ENCODE data around the gene NUDT22. TPM values are rescaled to one million over a fixed set of nuclear protein-coding genes. Genes with fewer than 3 reads are reported as not detected.

Gene NUDT22
- polyA plus RNA-seq, 6 donors from 2014 or later, result 43.6 to 96.6 (median 62.6) TPM

DNA sequence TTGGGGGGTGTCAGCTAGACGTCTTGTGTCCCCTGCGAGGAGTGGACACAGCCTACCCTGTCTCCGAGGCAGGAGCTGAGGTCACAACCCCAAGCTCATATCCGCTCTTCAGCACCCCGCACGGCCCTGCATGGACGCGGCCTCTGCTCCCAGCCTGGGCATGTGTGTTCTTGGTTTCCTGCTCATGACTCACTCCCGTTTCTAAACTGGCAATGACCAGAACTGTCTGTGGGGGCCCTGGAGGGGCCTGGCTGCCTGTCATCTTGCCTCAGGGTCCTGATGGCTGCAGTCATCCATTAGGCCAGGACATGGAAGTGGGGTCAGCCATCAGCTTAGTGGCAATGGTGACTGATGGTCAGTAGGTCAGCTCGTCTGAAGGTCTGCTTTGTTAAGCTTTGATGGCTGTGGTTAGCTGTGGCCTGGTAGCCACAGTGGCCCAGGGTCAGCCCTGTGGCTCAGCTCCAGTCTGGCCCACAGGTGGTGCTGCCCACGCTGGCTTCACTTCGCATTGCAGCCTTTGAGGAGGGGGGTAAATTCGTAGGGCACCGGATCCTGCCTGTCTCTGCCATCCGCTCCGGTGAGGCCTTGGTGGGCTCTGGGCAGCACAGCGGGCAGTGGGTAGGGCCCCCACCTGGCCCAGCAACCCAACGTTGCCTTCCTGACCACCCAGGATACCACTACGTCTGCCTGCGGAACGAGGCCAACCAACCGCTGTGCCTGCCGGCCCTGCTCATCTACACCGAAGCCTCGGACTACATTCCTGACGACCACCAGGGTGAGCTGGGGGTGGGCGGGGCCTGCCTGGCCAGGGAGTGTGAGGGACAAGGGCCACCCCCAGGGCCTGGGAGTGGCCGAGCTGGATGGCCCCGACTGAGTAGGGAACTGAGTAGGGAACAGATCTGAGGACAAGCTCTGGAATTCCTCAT is 37.2 kb downstream of the NUDT22 start:
- Mint-ChIP-seq H3K4me3 (no peak overlapping the region), H3K9me3 (no peaks in the 10 kb centered on the region), H3K27ac (peak overlapping the region in 1 of 6 donors; percentile 41), H3K4me1 (peaks cover 6 to 12% (median 7%) of the 10 kb centered on the region in 3 donors), H3K36me3 (peaks cover 0 to 7% of the 10 kb centered on the region in 2 donors), H3K27me3 (no peaks in the 10 kb centered on the region)
- DNase-seq, result no peak
- no peak for ATAC-seq (ENCODE audit: low read depth in 2 of 2)

DNA sequence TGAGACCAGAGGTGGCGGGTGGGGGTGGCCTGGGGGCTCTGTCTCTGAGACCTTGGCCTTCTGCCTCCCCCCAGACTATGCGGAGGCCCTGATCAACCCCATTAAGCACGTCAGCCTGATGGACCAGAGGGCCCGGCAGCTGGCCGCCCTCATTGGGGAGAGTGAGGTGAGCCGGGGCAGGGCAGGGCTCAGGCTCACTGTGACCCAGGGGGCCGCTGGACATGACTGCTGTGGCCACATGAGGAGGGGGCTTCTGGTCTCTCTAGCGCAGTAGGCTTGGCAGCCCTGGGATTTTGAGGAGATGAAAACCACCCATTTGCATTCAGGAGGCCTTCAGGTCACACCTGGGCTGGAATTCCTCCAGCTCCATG is 37.9 kb downstream of the NUDT22 start:
- no peaks in the 10 kb centered on the region for H3K9me3 Mint-ChIP-seq
- no peak overlapping the region for H3K4me3 Mint-ChIP-seq
- H3K27ac Mint-ChIP-seq, result no peak overlapping the region
- peaks cover 0 to 7% of the 10 kb centered on the region in 2 donors for H3K36me3 Mint-ChIP-seq
- peaks cover 13 to 19% (median 13%) of the 10 kb centered on the region in 3 donors for H3K4me1 Mint-ChIP-seq
- H3K27me3 Mint-ChIP-seq, result no peaks in the 10 kb centered on the region
- DNase-seq, result no peak
- ATAC-seq (ENCODE audit: low read depth in 2 of 2), result no peak

DNA sequence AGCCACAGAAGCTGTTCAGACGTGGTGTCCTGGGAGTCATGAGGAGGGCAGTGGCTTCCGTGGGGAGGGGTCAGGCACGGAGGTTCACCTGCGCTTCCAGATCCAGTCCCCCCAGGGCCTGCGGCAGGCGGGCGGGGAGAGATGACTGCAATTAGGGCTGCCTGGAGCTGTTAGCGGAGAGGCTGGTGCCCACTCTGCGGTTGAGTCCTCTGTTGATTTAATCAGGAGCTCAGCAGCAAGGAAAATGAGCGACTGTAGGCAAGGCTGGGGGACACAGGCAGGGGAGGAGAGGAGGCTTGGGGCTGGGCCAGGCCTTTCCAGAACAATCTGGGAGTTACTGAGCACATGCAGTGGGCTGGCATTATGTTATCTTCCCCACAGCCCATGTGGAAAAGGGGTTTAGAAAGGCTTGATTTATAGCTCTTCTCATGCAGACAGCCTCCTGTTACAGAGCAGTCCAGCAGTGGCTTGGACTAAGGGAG is 38.3 kb downstream of the NUDT22 start:
- ATAC-seq (ENCODE audit: low read depth in 2 of 2), result no peak
- Mint-ChIP-seq H3K27me3 (no peaks in the 10 kb centered on the region), H3K27ac (peak overlapping the region in 1 of 6 donors; percentile 59), H3K4me1 (peaks cover 15 to 23% (median 17%) of the 10 kb centered on the region in 3 donors), H3K4me3 (no peak overlapping the region), H3K9me3 (no peaks in the 10 kb centered on the region), H3K36me3 (peaks cover 0 to 5% of the 10 kb centered on the region in 2 donors)
- no peak for DNase-seq

DNA sequence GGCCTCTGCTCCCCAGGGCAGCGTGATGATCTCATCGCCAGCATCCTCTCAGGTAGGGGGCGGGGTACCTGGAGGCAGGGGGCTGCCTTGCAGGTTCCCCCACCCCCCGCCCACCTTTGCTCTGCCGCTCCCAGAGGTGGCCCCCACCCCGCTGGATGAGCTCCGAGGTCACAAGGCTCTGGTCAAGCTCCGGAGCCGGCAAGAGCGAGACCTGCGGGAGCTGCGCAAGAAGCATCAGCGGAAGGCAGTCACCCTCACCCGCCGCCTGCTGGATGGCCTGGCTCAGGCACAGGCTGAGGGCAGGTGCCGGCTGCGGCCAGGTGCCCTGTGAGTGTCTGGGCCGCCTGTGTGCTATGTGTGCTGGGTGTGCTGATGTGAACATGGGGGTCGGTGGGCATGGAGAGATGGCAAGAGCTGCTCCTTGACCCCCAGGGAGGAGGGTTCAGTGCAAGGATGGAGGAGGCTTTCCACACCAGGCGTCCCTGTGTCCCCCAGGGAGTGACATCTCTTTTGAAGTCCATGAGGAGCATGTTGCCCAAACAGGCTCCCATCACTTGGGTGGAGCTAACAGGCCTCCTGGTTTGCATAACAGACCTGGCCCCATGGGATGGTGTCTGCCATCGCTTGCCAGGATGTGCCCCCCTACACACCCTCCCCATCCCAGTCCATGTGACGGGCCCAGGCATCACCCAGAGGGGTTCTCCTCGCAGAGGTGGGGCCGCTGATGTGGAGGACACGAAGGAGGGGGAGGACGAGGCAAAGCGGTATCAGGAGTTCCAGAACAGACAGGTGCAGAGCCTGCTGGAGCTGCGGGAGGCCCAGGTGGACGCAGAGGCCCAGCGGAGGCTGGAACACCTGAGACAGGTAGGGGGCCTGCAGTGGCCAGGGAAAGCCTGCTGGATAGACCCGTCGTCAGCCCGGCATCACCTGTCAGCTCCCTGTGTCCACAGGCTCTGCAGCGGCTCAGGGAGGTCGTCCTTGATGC is 39.4 kb downstream of the NUDT22 start:
- DNase-seq (no peak), ATAC-seq (ENCODE audit: low read depth in 2 of 2) (no peak)
- H3K27ac Mint-ChIP-seq, result peak overlapping the region in 1 of 6 donors; percentile 36
- H3K9me3 Mint-ChIP-seq, result no peaks in the 10 kb centered on the region
- peaks cover 19 to 28% (median 22%) of the 10 kb centered on the region in 3 donors for H3K4me1 Mint-ChIP-seq
- H3K27me3 Mint-ChIP-seq, result no peaks in the 10 kb centered on the region
- H3K36me3 Mint-ChIP-seq, result no peaks in the 10 kb centered on the region
- H3K4me3 Mint-ChIP-seq, result peak overlapping the region in 1 of 8 donors; percentile 68

DNA sequence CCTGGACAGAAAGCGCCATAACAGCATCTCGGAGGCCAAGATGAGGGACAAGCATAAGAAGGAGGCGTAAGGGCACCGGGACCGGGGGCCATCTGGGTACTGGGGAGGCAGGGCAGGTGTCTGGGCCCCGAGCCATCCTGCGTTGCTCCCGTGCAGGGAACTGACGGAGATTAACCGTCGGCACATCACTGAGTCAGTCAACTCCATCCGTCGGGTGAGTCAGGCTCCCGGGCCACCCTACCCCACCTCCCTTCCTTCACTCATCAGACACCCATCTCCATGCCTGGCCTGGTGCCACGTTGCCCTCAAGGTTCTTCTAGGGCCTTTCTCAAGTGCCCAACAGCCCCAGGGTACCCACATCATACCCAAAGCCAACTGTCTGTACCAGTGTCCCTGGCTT is 40.3 kb downstream of the NUDT22 start:
- Mint-ChIP-seq H3K27me3 (no peaks in the 10 kb centered on the region), H3K9me3 (no peaks in the 10 kb centered on the region), H3K36me3 (no peaks in the 10 kb centered on the region), H3K4me1 (peaks cover 19 to 29% (median 22%) of the 10 kb centered on the region in 3 donors), H3K27ac (peak overlapping the region in 1 of 6 donors; percentile 22), H3K4me3 (peak overlapping the region in 1 of 8 donors; percentile 68)
- no peak for ATAC-seq (ENCODE audit: low read depth in 2 of 2)
- DNase-seq, result no peak

DNA sequence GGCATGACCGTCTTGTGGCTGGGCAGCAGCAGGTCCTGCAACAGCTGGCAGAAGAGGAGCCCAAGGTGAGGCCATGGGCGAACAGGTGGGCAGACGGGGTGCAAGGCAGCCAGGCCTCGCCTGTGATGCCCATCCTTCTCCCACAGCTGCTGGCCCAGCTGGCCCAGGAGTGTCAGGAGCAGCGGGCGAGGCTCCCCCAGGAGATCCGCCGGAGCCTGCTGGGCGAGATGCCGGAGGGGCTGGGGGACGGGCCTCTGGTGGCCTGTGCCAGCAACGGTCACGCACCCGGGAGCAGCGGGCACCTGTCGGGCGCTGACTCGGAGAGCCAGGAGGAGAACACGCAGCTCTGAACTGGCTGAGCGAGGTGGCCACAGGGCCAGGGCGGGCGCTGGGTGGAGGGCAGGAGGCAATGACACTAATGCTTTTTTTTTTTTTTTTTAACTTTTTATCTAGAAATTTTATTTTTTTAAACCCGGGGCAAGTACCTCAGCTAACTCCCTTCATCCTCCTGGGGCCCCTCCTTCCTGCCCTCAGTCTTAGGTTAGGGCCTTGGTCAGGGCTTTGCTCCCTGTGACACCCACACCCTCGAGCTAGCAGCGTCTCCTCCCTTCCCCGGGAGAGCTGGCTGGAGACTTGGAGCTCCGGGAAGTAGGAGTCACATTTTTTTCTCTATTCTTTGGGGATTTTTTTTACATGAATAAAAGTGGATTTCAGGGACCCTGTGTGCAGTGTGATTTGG is 41.3 kb downstream of the NUDT22 start:
- Mint-ChIP-seq H3K27me3 (no peaks in the 10 kb centered on the region), H3K4me1 (peaks cover 22 to 36% (median 24%) of the 10 kb centered on the region in 3 donors), H3K9me3 (no peaks in the 10 kb centered on the region), H3K36me3 (no peaks in the 10 kb centered on the region), H3K4me3 (peak overlapping the region in 6 of 8 donors; percentile 39 to 97 (median 66)), H3K27ac (peak overlapping the region in 1 of 6 donors; percentile 95)
- ATAC-seq (ENCODE audit: low read depth in 2 of 2) (no peak), DNase-seq (no peak)

DNA sequence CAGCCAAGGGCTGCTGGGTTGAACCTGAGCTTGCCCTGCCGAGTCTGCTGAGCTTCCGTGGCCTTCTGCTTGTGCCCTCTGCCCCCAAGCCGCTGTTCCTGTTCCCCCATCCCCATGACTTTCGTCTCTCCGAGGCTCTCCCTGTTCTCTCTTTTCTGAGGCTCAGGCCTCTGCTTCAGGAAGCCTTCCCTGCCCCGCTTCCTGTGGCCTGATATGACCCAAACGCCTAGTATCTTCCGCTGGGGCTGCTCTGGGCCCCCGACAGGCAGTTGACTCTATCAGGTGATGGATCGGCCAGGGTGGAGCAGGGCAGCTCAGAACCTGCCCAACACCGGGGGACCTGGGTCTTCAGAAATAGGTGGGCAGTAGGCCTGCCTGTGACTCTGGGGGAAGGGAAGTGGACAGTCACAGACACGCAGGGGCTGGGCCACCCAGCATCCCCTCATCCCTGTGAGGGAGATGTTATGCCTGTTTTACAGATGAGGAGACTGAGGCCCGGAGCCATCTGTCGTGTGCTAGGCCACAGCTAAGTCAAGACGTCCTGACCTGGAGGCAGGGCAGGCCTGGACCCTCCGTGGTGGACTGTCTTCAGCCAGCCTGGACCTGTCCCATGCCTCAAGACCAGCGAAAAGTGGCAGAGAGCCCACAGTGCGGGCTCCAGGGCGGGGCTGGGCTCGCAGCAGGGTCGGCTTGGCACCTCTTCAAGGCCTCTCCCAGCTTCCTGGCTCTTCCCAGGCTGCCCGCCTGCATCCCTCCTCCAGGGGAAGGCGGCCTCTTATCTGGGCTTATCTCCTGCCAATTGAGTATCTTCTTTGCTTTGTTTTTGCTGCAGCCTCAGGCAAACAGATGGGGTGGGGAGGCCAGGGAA is 42.2 kb downstream of the NUDT22 start:
- Mint-ChIP-seq H3K4me3 (peak overlapping the region; percentile 94 to 98 (median 98)), H3K27me3 (no peaks in the 10 kb centered on the region), H3K27ac (peak overlapping the region; percentile 57 to 99 (median 96)), H3K36me3 (no peaks in the 10 kb centered on the region), H3K4me1 (peaks cover 18 to 36% (median 24%) of the 10 kb centered on the region in 3 donors), H3K9me3 (no peaks in the 10 kb centered on the region)
- no peak for ATAC-seq (ENCODE audit: low read depth in 2 of 2)
- DNase-seq, result no peak

DNA sequence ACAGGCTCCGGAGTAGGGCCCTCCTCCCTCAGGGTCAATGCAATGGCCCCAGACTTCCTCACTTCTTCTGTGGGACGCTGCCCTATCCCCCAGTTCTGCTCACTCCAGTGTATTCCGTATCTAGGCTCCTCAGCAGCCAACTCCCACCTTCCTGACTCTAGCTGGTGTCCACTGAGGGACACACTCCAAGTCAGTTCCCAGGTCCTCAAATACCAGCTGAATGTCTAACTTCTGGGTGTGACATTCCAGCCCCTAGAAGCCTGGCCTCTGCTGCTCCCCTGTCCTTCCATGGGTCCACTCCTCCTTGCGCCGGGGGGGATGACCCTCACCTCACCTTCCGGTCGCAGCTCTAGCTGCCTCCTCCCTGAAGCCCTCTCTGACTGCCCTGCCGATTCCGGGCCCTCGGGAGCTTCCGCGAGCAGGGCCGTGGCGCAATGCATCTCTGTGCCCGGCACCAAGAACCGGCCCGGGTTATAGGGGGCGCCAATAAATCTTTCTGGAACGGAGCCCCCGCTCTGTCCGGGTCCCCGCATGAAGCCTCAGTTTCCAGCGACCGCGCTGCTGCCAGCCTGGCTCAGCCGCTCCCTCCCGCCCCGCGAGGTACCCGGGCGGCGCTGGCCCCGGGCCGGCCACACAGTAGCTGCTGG is 42.9 kb downstream of the NUDT22 start:
- Mint-ChIP-seq H3K27me3 (no peaks in the 10 kb centered on the region), H3K4me3 (peak overlapping the region; percentile 94 to 98 (median 98)), H3K9me3 (no peaks in the 10 kb centered on the region), H3K4me1 (peaks cover 18 to 36% (median 24%) of the 10 kb centered on the region in 3 donors), H3K27ac (peak overlapping the region in 5 of 6 donors; percentile 57 to 99 (median 96)), H3K36me3 (no peaks in the 10 kb centered on the region)
- ATAC-seq (ENCODE audit: low read depth in 2 of 2) (peak in 1 of 2 donors; percentile 3), DNase-seq (no peak)

DNA sequence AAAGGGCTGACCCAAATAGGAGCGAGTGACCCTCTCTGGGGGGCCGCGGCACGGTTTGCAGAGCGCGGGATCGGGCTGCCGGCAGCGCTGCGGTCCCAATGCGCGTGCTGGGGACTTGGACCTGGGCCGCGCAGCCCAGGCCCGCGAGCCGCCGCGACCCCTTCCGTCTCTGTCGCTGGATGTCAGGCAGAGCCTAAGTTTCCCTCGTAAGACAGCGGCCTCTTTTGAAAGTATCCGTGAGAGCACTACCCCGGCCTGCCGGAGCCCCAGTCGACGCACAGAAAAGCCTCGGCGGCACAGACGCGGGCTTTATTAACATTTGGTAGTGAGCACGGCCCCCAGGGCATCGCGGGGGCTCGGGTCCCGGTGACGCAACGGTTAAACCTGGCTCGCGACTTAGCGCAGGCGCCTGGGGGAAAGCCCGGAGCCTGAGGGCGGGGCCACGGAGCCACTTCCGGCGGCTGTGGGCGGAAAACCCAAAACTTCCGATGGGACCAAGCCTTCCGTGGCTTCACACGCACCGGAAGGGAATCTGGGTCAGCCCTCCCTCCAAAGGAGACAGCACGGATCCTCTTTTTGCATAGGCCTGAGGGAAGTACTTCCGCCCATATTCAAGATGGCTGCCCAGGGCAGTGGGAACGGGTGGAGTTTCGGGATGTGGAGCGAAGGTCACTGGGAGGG is 43.6 kb downstream of the NUDT22 start:
- peak; percentile 68 to 70 for ATAC-seq (ENCODE audit: low read depth in 2 of 2)
- peak; percentile 97 for DNase-seq
- Mint-ChIP-seq H3K4me3 (peak overlapping the region; percentile 94 to 98 (median 98)), H3K4me1 (peaks cover 18 to 36% (median 24%) of the 10 kb centered on the region in 3 donors), H3K27ac (peak overlapping the region; percentile 95 to 99 (median 98)), H3K36me3 (no peaks in the 10 kb centered on the region), H3K27me3 (no peaks in the 10 kb centered on the region), H3K9me3 (no peaks in the 10 kb centered on the region)

DNA sequence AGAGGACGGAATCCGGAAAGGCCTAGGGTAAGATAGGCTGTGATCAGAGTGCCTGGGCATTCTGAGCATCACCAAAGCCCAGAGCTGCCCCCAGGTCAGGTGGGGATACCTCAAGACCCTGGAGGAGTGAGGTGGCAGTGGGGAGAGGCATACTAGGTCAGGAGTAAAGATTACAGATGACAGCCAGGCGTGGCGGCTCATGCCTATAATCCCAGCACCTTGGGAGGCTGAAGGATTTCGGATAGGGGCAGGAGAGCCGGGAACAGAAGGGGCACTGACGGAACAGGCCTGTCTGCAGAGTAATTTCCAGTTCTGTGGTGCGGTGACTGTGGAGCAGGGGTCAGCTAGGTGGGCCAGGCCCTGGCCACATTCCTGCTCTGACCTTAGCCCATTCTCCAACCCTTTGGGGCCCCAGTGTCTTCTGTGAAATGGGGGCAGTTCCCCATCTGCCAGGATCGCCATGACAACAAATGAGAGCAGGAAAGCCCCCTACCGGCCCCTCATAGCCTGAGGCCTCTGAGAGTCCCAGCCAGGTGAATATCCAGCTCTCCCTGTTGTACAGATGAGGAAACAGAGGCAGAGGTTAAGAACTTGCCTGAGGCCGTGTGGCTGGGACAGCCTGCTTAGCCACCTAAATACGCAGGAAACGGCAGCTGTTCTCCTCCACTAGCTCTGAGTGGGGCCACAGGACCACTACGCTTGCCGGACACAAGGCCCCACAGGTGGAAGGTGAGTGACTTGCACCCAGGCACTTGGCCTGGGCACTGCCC is 49.1 kb downstream of the NUDT22 start:
- DNase-seq, result no peak
- H3K9me3 Mint-ChIP-seq, result no peaks in the 10 kb centered on the region
- peak overlapping the region in 2 of 8 donors; percentile 37 to 43 for H3K4me3 Mint-ChIP-seq
- peaks cover 6 to 18% (median 8%) of the 10 kb centered on the region in 3 donors for H3K4me1 Mint-ChIP-seq
- H3K27ac Mint-ChIP-seq, result peak overlapping the region in 2 of 6 donors; percentile 12 to 34
- no peaks in the 10 kb centered on the region for H3K27me3 Mint-ChIP-seq
- ATAC-seq (ENCODE audit: low read depth in 2 of 2), result no peak
- no peaks in the 10 kb centered on the region for H3K36me3 Mint-ChIP-seq
